Tibial artery (tissue), 4 donors: ENCODE measurements around the gene ARMH4.

ENCODE experiments used
- DNase-seq, 2 donors: peaks; one replicate each; pipeline ENCODE4 v3.0.0-alpha.2; 2019
- H3K27ac ChIP-seq, 2 donors: fragments of 200-600 bp; sonication (generic) in 1 of 2; 1 replicate in 1 of 2; 2 replicates in 1 of 2; pipeline ENCODE4 v1.5.1; 2018 to 2019; ENCODE audit warnings: mild to moderate bottlenecking in 1 of 2
- H3K27me3 ChIP-seq, 2 donors: fragments of 200-600 bp; sonication (generic) in 1 of 2; one replicate each; pipeline versions ENCODE4 v1.5.1 to v1.6.0; 2016 to 2019
- H3K36me3 ChIP-seq, 3 donors: fragments of 200-600 bp; sonication (generic) in 2 of 3; one replicate each; pipeline ENCODE4 v1.5.1; 2016 to 2019; ENCODE audit warnings: mild to moderate bottlenecking in 2 of 3
- H3K4me1 ChIP-seq, 4 donors: fragments of 200-600 bp; sonication (generic) in 2 of 4; 1 replicate in 3 of 4; 2 replicates in 1 of 4; pipeline ENCODE4 v1.5.1; 2016 to 2019
- H3K4me3 ChIP-seq, 2 donors: fragments of 200-600 bp; sonication (generic) in 1 of 2; 1 replicate in 1 of 2; 2 replicates in 1 of 2; pipeline ENCODE4 v1.5.1; 2018 to 2019; ENCODE audit warnings: mild to moderate bottlenecking in 2 of 2
- H3K9me3 ChIP-seq, 3 donors: fragments of 200-600 bp; sonication (generic) in 1 of 3; one replicate each; pipeline ENCODE4 v1.5.1; 2016 to 2019
- intact Hi-C: fragments of 100-400 bp; cut with DNase I; formaldehyde crosslinking; loops from one replicate; pipeline ENCODE4 v1.15.0; 2023; ENCODE audit warnings: low total_unique reads
- TF ChIP-seq, protein P1 (sequence below), 2 experiments: fragments of 200-600 bp in 1 of 2; fragments of 450-650 bp in 1 of 2; IDR thresholded peaks; one replicate each; pipeline ENCODE4 v1.5.1; 2017 to 2019; ENCODE audit warnings: antibody characterized with exemption in 2 of 2, mild to moderate bottlenecking in 1 of 2, moderate library complexity in 1 of 2

ARMH4 gene

DNA sequence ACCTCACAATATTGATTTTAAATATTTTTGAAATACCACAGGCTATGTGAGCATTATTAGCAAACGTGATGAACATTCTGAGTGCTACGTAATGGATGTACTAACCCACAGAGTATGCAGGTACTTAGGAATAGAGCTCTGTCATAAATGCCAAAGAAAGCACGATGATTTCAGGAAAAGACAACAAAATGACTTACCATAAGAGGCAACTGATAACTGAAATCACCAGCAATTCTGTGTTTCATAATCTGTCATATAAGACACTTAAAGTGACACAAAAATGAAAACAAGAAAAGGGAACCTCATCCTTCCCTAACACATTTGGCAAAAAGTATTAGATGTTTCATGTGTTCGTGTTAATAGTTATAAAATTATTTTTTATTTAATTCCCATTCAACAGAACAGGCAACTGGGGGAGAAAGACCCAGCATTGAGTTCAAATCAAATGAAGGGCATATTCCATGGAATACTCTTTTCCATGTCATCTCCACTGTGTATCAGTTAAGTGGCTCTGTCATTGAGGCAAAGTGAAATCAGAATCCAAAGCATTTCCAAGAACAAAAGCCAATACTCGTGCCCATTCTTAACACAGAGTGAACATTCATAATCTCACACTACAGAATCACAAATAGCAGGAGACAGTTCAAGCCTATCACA lies 30.4 kb downstream of the ARMH4 start:
- no peaks in the 10 kb centered on the region for H3K36me3 ChIP-seq
- H3K27me3 ChIP-seq, result no peaks in the 10 kb centered on the region
- intact Hi-C loops, result no loop called here
- no peaks in the 10 kb centered on the region for H3K9me3 ChIP-seq
- no peak for DNase-seq
- H3K4me3 ChIP-seq, result no peak overlapping the region
- TF ChIP-seq, protein P1, sequence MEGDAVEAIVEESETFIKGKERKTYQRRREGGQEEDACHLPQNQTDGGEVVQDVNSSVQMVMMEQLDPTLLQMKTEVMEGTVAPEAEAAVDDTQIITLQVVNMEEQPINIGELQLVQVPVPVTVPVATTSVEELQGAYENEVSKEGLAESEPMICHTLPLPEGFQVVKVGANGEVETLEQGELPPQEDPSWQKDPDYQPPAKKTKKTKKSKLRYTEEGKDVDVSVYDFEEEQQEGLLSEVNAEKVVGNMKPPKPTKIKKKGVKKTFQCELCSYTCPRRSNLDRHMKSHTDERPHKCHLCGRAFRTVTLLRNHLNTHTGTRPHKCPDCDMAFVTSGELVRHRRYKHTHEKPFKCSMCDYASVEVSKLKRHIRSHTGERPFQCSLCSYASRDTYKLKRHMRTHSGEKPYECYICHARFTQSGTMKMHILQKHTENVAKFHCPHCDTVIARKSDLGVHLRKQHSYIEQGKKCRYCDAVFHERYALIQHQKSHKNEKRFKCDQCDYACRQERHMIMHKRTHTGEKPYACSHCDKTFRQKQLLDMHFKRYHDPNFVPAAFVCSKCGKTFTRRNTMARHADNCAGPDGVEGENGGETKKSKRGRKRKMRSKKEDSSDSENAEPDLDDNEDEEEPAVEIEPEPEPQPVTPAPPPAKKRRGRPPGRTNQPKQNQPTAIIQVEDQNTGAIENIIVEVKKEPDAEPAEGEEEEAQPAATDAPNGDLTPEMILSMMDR (IDR thresholded peaks at IDR 0.05), result no peak
- H3K4me1 ChIP-seq, result no peaks in the 10 kb centered on the region
- H3K27ac ChIP-seq, result no peak overlapping the region

GRCh38 chr14:58119381-58119780 lies 32.6 kb downstream of the ARMH4 start:
- Histone ChIP-seq H3K36me3 (no peaks in the 10 kb centered on the region), H3K9me3 (no peaks in the 10 kb centered on the region), H3K27ac (no peak overlapping the region), H3K4me1 (no peaks in the 10 kb centered on the region), H3K27me3 (no peaks in the 10 kb centered on the region), H3K4me3 (no peak overlapping the region)
- intact Hi-C loops, result no loop called here
- no peak for DNase-seq
- TF ChIP-seq, protein P1 (IDR thresholded peaks at IDR 0.05), result no peak

DNA sequence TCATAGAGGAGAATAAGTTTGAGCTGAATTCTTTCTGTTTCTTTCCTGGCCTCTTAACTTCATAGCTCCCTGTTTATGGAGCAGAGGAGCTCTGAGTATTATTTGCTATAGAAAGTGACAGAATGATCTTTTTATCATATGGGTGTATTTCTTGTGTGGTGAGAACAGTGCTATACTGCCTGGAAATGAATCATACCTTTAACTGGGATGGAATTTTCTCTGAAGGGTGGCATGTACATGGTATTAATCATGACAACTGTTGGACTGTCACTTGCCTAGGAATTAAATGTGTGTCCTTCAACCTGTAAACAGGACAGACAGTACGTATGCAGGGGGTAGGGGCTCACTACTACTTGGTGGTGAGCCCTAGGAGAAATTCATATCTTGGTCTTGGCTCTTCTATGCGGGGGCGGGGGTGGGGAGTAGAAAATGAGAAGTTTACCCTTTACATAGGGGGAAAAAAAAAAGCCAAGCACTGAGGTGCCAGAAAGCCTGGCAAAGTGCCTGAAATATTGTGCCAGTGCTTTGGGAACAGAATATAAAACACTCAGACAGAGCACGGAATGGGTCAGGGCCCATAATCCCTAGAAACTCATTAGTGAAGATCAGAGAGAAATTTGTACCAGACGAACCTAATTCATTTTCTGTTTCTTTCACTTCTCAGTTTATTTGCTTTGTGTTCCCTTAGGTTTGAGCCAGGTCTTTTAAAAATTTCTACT lies 33.8 kb downstream of the ARMH4 start:
- Histone ChIP-seq H3K4me3 (no peak overlapping the region), H3K4me1 (no peaks in the 10 kb centered on the region), H3K9me3 (no peaks in the 10 kb centered on the region), H3K27ac (no peak overlapping the region), H3K27me3 (no peaks in the 10 kb centered on the region), H3K36me3 (no peaks in the 10 kb centered on the region)
- TF ChIP-seq, protein P1 (IDR thresholded peaks at IDR 0.05), result no peak
- no peak for DNase-seq
- intact Hi-C loops, result no loop called here

GRCh38 chr14:58109744-58110143 lies 42.3 kb downstream of the ARMH4 start:
- no peak for DNase-seq
- Histone ChIP-seq H3K36me3 (no peaks in the 10 kb centered on the region), H3K4me3 (no peak overlapping the region), H3K9me3 (no peaks in the 10 kb centered on the region), H3K27me3 (no peaks in the 10 kb centered on the region), H3K27ac (no peak overlapping the region), H3K4me1 (no peaks in the 10 kb centered on the region)
- TF ChIP-seq, protein P1 (IDR thresholded peaks at IDR 0.05), result no peak
- intact Hi-C loops, result loop anchor here (2.0 kb wide), 1 partner anchor 59 kb away; no protein-coding TSS in a partner anchor

DNA sequence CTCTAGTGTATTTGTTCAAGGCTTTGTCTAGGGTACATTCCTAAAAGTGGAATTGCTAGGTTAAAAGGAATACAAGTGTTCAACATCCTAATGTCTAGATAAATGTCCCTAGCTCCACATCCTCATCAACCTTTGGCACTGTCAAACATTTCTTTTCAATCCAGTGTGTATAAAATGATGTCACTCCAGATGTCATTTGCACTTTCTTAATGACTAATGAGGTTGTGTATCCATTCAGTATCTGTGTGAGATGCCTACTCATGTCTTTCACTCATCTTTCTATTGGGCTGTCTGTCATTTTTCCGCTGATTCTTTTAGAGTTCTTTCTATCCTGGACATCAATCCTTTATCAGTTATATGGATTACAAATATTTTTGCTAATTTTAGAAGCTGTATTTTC lies 43.3 kb downstream of the ARMH4 start:
- TF ChIP-seq, protein P1 (IDR thresholded peaks at IDR 0.05), result no peak

More for the DNA sequence above, 43.3 kb downstream of the ARMH4 start:
- Histone ChIP-seq H3K27ac (no peak overlapping the region), H3K9me3 (no peaks in the 10 kb centered on the region), H3K27me3 (no peaks in the 10 kb centered on the region), H3K4me1 (no peaks in the 10 kb centered on the region), H3K36me3 (no peaks in the 10 kb centered on the region), H3K4me3 (no peak overlapping the region)
- intact Hi-C loops, result loop anchor here (2.0 kb wide), 1 partner anchor 60 kb away; no protein-coding TSS in a partner anchor
- no peak for DNase-seq
